ENCODE results near the gene LLGL2. TPM values are rescaled to one million over a fixed set of nuclear protein-coding genes. Genes with fewer than 3 reads are reported as not detected.

The LLGL2 gene
- total RNA-seq, 5 donors from 2014 or later (not counting 1 experiment from before 2014, with no cell fraction given): 31.2 to 75.7 (median 53.4) TPM

DNA sequence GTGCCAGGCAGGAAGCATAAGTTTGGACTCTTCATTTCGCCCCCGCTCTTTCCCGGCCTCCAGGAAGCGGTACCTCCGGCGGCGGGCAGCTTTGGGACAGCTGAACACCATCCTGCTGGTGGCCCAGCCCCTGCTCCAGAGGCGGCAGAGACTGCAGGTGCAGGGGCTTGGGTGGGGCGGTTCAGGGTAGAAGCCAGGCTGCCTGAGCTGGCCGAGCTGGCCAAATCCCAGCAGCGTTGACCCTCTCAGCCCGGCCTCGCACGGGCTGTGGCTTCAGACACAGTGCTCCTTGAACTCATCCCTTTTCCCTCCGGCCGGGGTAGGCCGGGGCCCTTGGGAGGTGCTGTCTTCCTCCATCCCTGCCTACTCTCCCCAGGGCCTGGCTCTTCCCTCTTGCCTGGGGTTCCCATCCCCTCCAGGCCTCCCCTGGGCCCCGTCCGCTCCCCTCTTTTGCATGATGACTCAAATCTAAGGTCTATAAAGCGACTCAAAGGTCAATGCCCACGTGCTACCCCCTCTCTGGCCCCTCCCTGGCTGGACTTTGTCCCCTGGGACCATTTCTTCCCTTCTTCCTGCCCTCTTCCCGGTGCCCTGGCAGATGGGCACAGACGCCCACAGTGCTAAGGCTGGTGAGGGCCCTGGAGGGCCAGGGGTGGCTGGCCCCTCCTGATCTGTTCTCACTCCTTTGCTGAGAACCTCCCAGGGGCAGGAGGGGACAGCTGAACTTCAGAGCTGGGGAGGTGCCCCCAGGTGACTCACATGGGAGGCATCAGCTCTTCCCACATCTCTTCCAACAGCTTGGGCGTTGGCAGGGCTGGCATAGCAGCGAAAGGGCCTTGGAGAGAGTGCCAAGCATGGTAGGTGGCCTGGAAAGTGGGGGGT is 84.8 kb downstream of the LLGL2 start:
- H3K4me1 Mint-ChIP-seq: no peaks in the 10 kb centered on the region
- POLR2A ChIA-PET: no interaction called here
- DNase-seq (no peak), ATAC-seq (replicated peaks in 1 of 4) (no peak)
- 88% methylated on average over 22 of the region's 25 CpGs for WGBS (ENCODE audit: insufficient coverage)
- H3K9me3 Mint-ChIP-seq: no peaks in the 10 kb centered on the region
- no peaks in the 10 kb centered on the region for H3K27me3 Mint-ChIP-seq
- Histone ChIP-seq H3K4me1 (ENCODE audit: control insufficient read depth in 1 of 2, extremely low read depth in 1 of 2, insufficient read depth in 2 of 2, low read length in 2 of 2) (no peaks in the 10 kb centered on the region), H3K27me3 (replicated peaks in 1 of 2; ENCODE audit: control insufficient read depth in 2 of 2, extremely low read depth in 1 of 2, insufficient read depth in 2 of 2, low read length in 1 of 2) (peaks cover 0 to 5% of the 10 kb centered on the region in 2 experiments), H3K9me3 (no peaks in the 10 kb centered on the region), H3K36me3 (ENCODE audit: control insufficient read depth in 2 of 2, extremely low read depth in 1 of 2, insufficient read depth in 1 of 2, low read length in 1 of 2) (peaks cover 9 to 14% of the 10 kb centered on the region in 2 donors), H3K27ac (ENCODE audit: low read length) (no peak overlapping the region), H3K4me3 (ENCODE audit: control insufficient read depth in 1 of 2, extremely low read depth in 1 of 2, low read length in 1 of 2) (no peak overlapping the region)
- no peak overlapping the region for H3K27ac Mint-ChIP-seq
- CTCF ChIA-PET: no interaction called here
- H3K4me3 Mint-ChIP-seq: no peak overlapping the region
- no peaks in the 10 kb centered on the region for H3K36me3 Mint-ChIP-seq

DNA sequence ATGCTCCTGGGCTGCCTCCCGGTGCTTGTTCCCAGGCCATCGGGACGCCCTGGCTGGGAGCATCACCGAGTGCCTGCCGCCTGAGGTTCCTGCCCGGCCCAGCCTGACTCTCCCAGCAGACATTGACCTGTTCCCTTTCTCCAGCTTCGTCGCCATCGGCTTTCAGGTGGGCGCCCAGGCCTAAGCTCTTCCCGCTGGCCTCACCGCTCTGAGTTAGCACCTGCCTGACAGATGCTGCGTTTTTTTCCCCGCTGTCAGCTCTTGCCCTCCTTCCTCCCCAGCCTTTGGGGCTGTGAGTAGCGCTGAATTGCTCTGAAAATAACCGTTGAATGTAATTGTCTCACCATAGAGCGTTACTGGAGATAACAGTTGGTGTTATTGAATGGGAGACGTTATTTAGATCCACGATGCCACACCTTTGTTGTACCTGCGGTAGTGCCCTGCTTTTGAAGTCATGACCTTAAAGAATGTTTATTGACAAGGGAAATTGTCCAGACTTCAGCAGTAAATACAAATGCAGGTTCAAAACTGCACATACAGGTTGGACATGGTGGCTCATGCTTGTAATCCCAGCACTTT is 86.4 kb downstream of the LLGL2 start:
- H3K27ac ChIP-seq (ENCODE audit: low read length): no peak overlapping the region
- no peak overlapping the region for H3K4me3 Mint-ChIP-seq
- peaks cover 15 to 22% of the 10 kb centered on the region in 2 donors for H3K36me3 ChIP-seq (ENCODE audit: control insufficient read depth in 2 of 2, extremely low read depth in 1 of 2, insufficient read depth in 1 of 2, low read length in 1 of 2)
- 94% methylated on average over 19 of the region's 20 CpGs for WGBS (ENCODE audit: insufficient coverage)
- ChIA-PET POLR2A (no interaction called here), CTCF (no interaction called here)
- no peaks in the 10 kb centered on the region for H3K4me1 ChIP-seq (ENCODE audit: control insufficient read depth in 1 of 2, extremely low read depth in 1 of 2, insufficient read depth in 2 of 2, low read length in 2 of 2)
- no peak overlapping the region for H3K4me3 ChIP-seq (ENCODE audit: control insufficient read depth in 1 of 2, extremely low read depth in 1 of 2, low read length in 1 of 2)
- H3K9me3 ChIP-seq: no peaks in the 10 kb centered on the region
- ATAC-seq (replicated peaks in 1 of 4) (no peak), DNase-seq (no peak)
- H3K9me3 Mint-ChIP-seq: no peaks in the 10 kb centered on the region
- peaks cover 0 to 9% of the 10 kb centered on the region in 2 experiments for H3K27me3 ChIP-seq (replicated peaks in 1 of 2; ENCODE audit: control insufficient read depth in 2 of 2, extremely low read depth in 1 of 2, insufficient read depth in 2 of 2, low read length in 1 of 2)
- no peaks in the 10 kb centered on the region for H3K27me3 Mint-ChIP-seq
- H3K36me3 Mint-ChIP-seq: no peaks in the 10 kb centered on the region
- no peak overlapping the region for H3K27ac Mint-ChIP-seq
- H3K4me1 Mint-ChIP-seq: no peaks in the 10 kb centered on the region

DNA sequence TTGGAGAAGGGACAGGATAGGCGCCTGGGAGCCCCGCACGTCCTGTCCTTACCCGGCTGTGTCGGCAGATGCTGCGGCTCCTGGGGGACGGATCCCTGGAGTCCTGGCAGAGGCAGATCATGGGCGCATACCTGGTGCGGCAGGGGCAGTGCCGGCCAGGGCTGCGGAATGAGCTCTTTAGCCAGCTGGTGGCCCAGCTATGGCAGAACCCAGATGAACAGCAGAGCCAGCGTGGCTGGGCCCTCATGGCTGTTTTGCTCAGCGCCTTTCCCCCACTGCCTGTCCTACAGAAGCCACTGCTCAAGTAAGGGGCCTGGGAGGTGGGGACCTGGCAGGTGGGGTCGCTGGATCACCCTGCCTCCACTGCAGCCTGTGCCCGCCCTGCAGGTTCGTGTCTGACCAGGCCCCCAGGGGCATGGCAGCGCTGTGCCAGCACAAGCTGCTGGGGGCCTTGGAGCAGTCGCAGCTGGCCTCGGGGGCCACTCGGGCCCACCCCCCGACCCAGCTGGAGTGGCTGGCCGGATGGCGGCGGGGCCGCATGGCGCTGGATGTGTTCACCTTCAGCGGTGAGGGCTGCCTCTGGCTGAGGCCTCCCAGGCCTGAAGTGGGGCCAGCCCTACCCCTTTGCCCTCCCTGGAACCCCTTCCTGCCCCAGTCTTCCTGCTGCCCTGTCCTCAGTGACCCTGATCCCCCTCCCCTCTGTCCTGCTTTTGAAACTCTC is 87.6 kb downstream of the LLGL2 start:
- H3K4me3 Mint-ChIP-seq: no peak overlapping the region
- peaks cover 0 to 16% of the 10 kb centered on the region in 2 experiments for H3K27me3 ChIP-seq (replicated peaks in 1 of 2; ENCODE audit: control insufficient read depth in 2 of 2, extremely low read depth in 1 of 2, insufficient read depth in 2 of 2, low read length in 1 of 2)
- H3K36me3 ChIP-seq (ENCODE audit: control insufficient read depth in 2 of 2, extremely low read depth in 1 of 2, insufficient read depth in 1 of 2, low read length in 1 of 2): peaks cover 17 to 26% of the 10 kb centered on the region in 2 donors
- H3K9me3 Mint-ChIP-seq: no peaks in the 10 kb centered on the region
- H3K4me3 ChIP-seq (ENCODE audit: control insufficient read depth in 1 of 2, extremely low read depth in 1 of 2, low read length in 1 of 2): no peak overlapping the region
- no peak overlapping the region for H3K27ac Mint-ChIP-seq
- no peaks in the 10 kb centered on the region for H3K27me3 Mint-ChIP-seq
- WGBS (ENCODE audit: insufficient coverage): 90% methylated on average over 20 of the region's 27 CpGs
- DNase-seq (no peak), ATAC-seq (replicated peaks in 1 of 4) (no peak)
- ChIA-PET POLR2A (no interaction called here), CTCF (no interaction called here)
- H3K27ac ChIP-seq (ENCODE audit: low read length): no peak overlapping the region
- no peaks in the 10 kb centered on the region for H3K4me1 ChIP-seq (ENCODE audit: control insufficient read depth in 1 of 2, extremely low read depth in 1 of 2, insufficient read depth in 2 of 2, low read length in 2 of 2)
- H3K4me1 Mint-ChIP-seq: no peaks in the 10 kb centered on the region
- H3K36me3 Mint-ChIP-seq: no peaks in the 10 kb centered on the region
- no peaks in the 10 kb centered on the region for H3K9me3 ChIP-seq

GRCh38 chr17:75614006-75614405 is 88.5 kb downstream of the LLGL2 start:
- Mint-ChIP-seq H3K27me3 (no peaks in the 10 kb centered on the region), H3K4me1 (no peaks in the 10 kb centered on the region), H3K27ac (no peak overlapping the region), H3K36me3 (no peaks in the 10 kb centered on the region), H3K9me3 (no peaks in the 10 kb centered on the region), H3K4me3 (no peak overlapping the region)
- ATAC-seq (replicated peaks in 1 of 4) (no peak), DNase-seq (no peak)
- H3K27me3 ChIP-seq (replicated peaks in 1 of 2; ENCODE audit: control insufficient read depth in 2 of 2, extremely low read depth in 1 of 2, insufficient read depth in 2 of 2, low read length in 1 of 2): peaks cover 0 to 19% of the 10 kb centered on the region in 2 experiments
- no peaks in the 10 kb centered on the region for H3K4me1 ChIP-seq (ENCODE audit: control insufficient read depth in 1 of 2, extremely low read depth in 1 of 2, insufficient read depth in 2 of 2, low read length in 2 of 2)
- H3K9me3 ChIP-seq: no peaks in the 10 kb centered on the region
- WGBS (ENCODE audit: insufficient coverage): 84% methylated on average over 9 of the region's 12 CpGs
- peaks cover 17 to 28% of the 10 kb centered on the region in 2 donors for H3K36me3 ChIP-seq (ENCODE audit: control insufficient read depth in 2 of 2, extremely low read depth in 1 of 2, insufficient read depth in 1 of 2, low read length in 1 of 2)
- POLR2A ChIA-PET: no interaction called here
- no peak overlapping the region for H3K27ac ChIP-seq (ENCODE audit: low read length)
- H3K4me3 ChIP-seq (ENCODE audit: control insufficient read depth in 1 of 2, extremely low read depth in 1 of 2, low read length in 1 of 2): no peak overlapping the region
- CTCF ChIA-PET: no interaction called here

- Histone ChIP-seq H3K9me3 (no peaks in the 10 kb centered on the region), H3K27me3 (replicated peaks in 1 of 2; ENCODE audit: control insufficient read depth in 2 of 2, extremely low read depth in 1 of 2, insufficient read depth in 2 of 2, low read length in 1 of 2) (peaks cover 0 to 21% of the 10 kb centered on the region in 2 experiments), H3K27ac (ENCODE audit: low read length) (no peak overlapping the region), H3K4me3 (ENCODE audit: control insufficient read depth in 1 of 2, extremely low read depth in 1 of 2, low read length in 1 of 2) (no peak overlapping the region), H3K4me1 (ENCODE audit: control insufficient read depth in 1 of 2, extremely low read depth in 1 of 2, insufficient read depth in 2 of 2, low read length in 2 of 2) (no peaks in the 10 kb centered on the region), H3K36me3 (ENCODE audit: control insufficient read depth in 2 of 2, extremely low read depth in 1 of 2, insufficient read depth in 1 of 2, low read length in 1 of 2) (peaks cover 17 to 32% of the 10 kb centered on the region in 2 donors)
- H3K4me3 Mint-ChIP-seq: no peak overlapping the region
- H3K27ac Mint-ChIP-seq: no peak overlapping the region
- ATAC-seq (replicated peaks in 1 of 4): no peak
- WGBS (ENCODE audit: insufficient coverage): 89% methylated on average over 15 of the region's 19 CpGs
- H3K4me1 Mint-ChIP-seq: no peaks in the 10 kb centered on the region
- no peak for DNase-seq
- POLR2A ChIA-PET: interaction anchor here in 1 of 2 donors (0.6 kb wide), 1 partner anchor 68 kb away, joined by 6 read pairs; no protein-coding TSS in a partner anchor
- H3K36me3 Mint-ChIP-seq: no peaks in the 10 kb centered on the region
- H3K9me3 Mint-ChIP-seq: no peaks in the 10 kb centered on the region
- H3K27me3 Mint-ChIP-seq: no peaks in the 10 kb centered on the region
- CTCF ChIA-PET: no interaction called here
Measured at GRCh38 chr17:75614556-75615270, 89.2 kb downstream of the LLGL2 start.

- Mint-ChIP-seq H3K4me3 (no peak overlapping the region), H3K36me3 (no peaks in the 10 kb centered on the region), H3K9me3 (no peaks in the 10 kb centered on the region), H3K4me1 (no peaks in the 10 kb centered on the region), H3K27me3 (no peaks in the 10 kb centered on the region), H3K27ac (no peak overlapping the region)
- peaks cover 0 to 21% of the 10 kb centered on the region in 2 experiments for H3K27me3 ChIP-seq (replicated peaks in 1 of 2; ENCODE audit: control insufficient read depth in 2 of 2, extremely low read depth in 1 of 2, insufficient read depth in 2 of 2, low read length in 1 of 2)
- POLR2A ChIA-PET: no interaction called here
- no peaks in the 10 kb centered on the region for H3K4me1 ChIP-seq (ENCODE audit: control insufficient read depth in 1 of 2, extremely low read depth in 1 of 2, insufficient read depth in 2 of 2, low read length in 2 of 2)
- no peak for DNase-seq
- H3K27ac ChIP-seq (ENCODE audit: low read length): no peak overlapping the region
- no peak overlapping the region for H3K4me3 ChIP-seq (ENCODE audit: control insufficient read depth in 1 of 2, extremely low read depth in 1 of 2, low read length in 1 of 2)
- H3K9me3 ChIP-seq: no peaks in the 10 kb centered on the region
- ATAC-seq (replicated peaks in 1 of 4): no peak
- CTCF ChIA-PET: no interaction called here
- 86% methylated on average over 9 of the region's 11 CpGs for WGBS (ENCODE audit: insufficient coverage)
- H3K36me3 ChIP-seq (ENCODE audit: control insufficient read depth in 2 of 2, extremely low read depth in 1 of 2, insufficient read depth in 1 of 2, low read length in 1 of 2): peaks cover 17 to 32% of the 10 kb centered on the region in 2 donors
Measured at GRCh38 chr17:75615301-75615700, 89.8 kb downstream of the LLGL2 start.

All from T-cell (primary cell).